ENCODE measurements around the gene CEMIP. TPM values are rescaled to one million over a fixed set of nuclear protein-coding genes. Genes with fewer than 3 reads are reported as not detected.
A peak's percentile ranks its signal among the peaks of the same experiment; 100 is the strongest.

The CEMIP gene
- total and polyA plus RNA-seq, 8 donors, result 12.4 to 31.8 (median 27.4) TPM

GRCh38 chr15:80822676-80823075, 43.5 kb downstream of the CEMIP start:
- no peaks in the 10 kb centered on the region for H3K4me1 ChIP-seq
- no peaks in the 10 kb centered on the region for H3K36me3 ChIP-seq
- no peak overlapping the region for H3K27ac ChIP-seq
- H3K27me3 ChIP-seq, result no peaks in the 10 kb centered on the region
- H3K4me3 ChIP-seq, result no peak overlapping the region
- no peaks in the 10 kb centered on the region for H3K9me3 ChIP-seq
- no peak for TF ChIP-seq CTCF (IDR thresholded peaks at IDR 0.05)
- intact Hi-C loops (cut with DNase I), result no loop called here
- ATAC-seq (no peak), DNase-seq (no peak)

- no peaks in the 10 kb centered on the region for H3K4me1 ChIP-seq
- H3K27me3 ChIP-seq, result no peaks in the 10 kb centered on the region
- no peak for TF ChIP-seq CTCF (IDR thresholded peaks at IDR 0.05)
- DNase-seq, result no peak
- H3K36me3 ChIP-seq, result no peaks in the 10 kb centered on the region
- H3K9me3 ChIP-seq, result no peaks in the 10 kb centered on the region
- intact Hi-C loops (cut with DNase I), result no loop called here
- H3K4me3 ChIP-seq, result no peak overlapping the region
- ATAC-seq, result no peak
- no peak overlapping the region for H3K27ac ChIP-seq
These were observed 44.0 kb downstream of the CEMIP start for GRCh38 chr15:80823120-80823519.

DNA sequence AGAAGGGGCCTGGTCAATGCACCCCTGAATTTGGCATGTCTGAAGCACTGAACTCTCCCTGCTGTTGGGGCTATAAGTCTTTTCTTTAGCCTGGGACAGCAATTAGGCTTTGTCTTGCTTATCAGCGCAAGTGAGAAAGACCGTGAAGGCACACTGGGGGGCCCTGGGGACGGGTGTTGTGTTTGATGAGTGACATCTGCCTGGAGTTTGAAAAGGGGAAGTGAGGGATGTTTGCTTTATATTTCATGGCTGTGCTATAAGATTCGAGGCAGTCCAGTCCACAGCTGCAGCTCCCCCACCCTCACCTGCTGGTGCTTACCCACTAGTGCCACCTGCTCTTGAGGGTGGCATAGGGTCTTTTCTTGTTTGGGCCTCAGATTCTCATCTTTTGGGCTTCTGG, 44.8 kb downstream of the CEMIP start:
- ATAC-seq (no peak), DNase-seq (no peak)
- Histone ChIP-seq H3K36me3 (no peaks in the 10 kb centered on the region), H3K9me3 (no peaks in the 10 kb centered on the region), H3K4me3 (no peak overlapping the region), H3K27ac (no peak overlapping the region), H3K27me3 (no peaks in the 10 kb centered on the region), H3K4me1 (no peaks in the 10 kb centered on the region)
- intact Hi-C loops (cut with DNase I), result no loop called here
- TF ChIP-seq CTCF (IDR thresholded peaks at IDR 0.05), result no peak

DNA sequence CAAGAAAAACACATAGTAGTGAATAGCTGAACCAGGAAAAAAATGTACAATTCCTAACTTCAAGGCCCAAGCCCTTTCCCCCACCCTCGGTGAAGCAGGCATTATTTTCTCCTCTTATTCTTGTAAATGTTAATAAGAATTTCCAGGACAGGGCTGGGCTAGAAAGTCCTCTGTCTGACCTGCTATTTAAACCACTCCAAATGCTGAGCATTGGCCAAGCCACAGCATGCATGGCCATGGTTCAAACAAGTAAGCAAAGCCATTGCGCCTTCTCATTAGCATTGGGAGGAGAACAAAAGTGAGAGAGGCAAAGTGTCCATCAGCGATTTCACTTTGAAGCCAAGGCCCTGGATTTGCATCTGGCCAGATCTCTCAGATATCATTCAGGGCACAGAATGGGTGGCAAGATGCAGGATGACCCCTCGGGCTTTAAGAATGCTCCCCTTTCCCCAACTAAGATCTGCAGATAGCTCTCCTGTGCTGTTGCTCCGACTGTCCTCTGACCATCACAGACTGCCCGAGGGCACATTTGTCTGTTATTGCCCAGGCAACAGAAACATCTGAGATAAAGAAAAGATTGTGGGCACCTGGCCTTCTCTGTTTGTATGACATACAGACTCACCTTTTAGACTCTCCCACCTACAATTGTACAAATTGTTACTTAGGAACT, 46.3 kb downstream of the CEMIP start:
- DNase-seq (peak in 1 of 4 donors; percentile 69), ATAC-seq (peak; percentile 94)
- H3K27me3 ChIP-seq, result no peaks in the 10 kb centered on the region
- TF ChIP-seq CTCF (IDR thresholded peaks at IDR 0.05), result no peak
- H3K4me3 ChIP-seq, result no peak overlapping the region
- no peaks in the 10 kb centered on the region for H3K4me1 ChIP-seq
- intact Hi-C loops (cut with DNase I), result no loop called here
- H3K36me3 ChIP-seq, result no peaks in the 10 kb centered on the region
- no peak overlapping the region for H3K27ac ChIP-seq
- H3K9me3 ChIP-seq, result no peaks in the 10 kb centered on the region

DNA sequence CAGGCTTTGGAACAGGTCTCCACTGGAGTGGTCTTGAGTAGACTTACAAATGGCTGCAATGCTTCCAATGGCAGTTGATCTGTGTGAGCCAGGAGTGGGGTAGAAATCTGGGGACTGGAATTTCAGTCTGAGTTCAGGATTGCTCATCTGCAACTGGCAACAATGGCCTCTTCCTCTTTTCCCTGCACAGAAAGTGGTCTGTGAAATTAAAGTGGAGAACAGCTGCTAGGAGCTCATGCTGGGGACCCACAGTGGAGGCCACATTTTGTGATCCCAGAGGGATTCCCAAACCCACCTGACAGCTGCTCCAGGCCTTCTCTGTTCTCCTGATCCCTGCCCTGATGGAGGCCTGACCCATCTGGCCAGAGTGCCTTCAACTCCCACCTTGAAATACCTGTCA, 49.6 kb downstream of the CEMIP start:
- Histone ChIP-seq H3K4me1 (no peaks in the 10 kb centered on the region), H3K27me3 (no peaks in the 10 kb centered on the region), H3K9me3 (no peaks in the 10 kb centered on the region), H3K27ac (no peak overlapping the region), H3K36me3 (no peaks in the 10 kb centered on the region), H3K4me3 (no peak overlapping the region)
- no peak for TF ChIP-seq CTCF (IDR thresholded peaks at IDR 0.05)
- DNase-seq, result no peak
- intact Hi-C loops (cut with DNase I), result no loop called here
- no peak for ATAC-seq

All from left lung (tissue), 10 donors.